ENCODE measurements around the gene CUL5.

- no peak for TF ChIP-seq CTCF (conservative IDR thresholded peaks at IDR 0.05; ENCODE audit: low read depth, low read length)
- TF ChIP-seq EZH2 (IDR thresholded peaks at IDR 0.05; ENCODE audit: borderline replicate concordance, low read depth, low read length, poor library complexity, severe bottlenecking): no peak
Observed at GRCh38 chr11:107963091-107963490, 45.6 kb upstream of the CUL5 start.
